BE2C (cell line): ENCODE results near the gene HOXD10.

Experiments
- DNase-seq: peaks from one replicate; pipeline ENCODE4 v3.0.0-alpha.2; 2020
- H3K27me3 ChIP-seq: fragments of 250-450 bp; sonication (Bioruptor Pico); 2 replicates; pipeline ENCODE4 v1.5.1; 2020; ENCODE audit warnings: mild to moderate bottlenecking
- H3K36me3 ChIP-seq: fragments of 250-450 bp; sonication (Bioruptor Pico); 2 replicates; pipeline ENCODE4 v1.5.1; 2020; ENCODE audit warnings: mild to moderate bottlenecking
- H3K4me1 ChIP-seq: fragments of 250-450 bp; sonication (Bioruptor Pico); 2 replicates; pipeline ENCODE4 v1.5.1; 2020
- H3K4me3 ChIP-seq: 2 replicates; pipeline ENCODE4 v1.5.1; 2011; ENCODE audit warnings: low read depth, low read length
- H3K9me3 ChIP-seq: fragments of 250-450 bp; sonication (Bioruptor Pico); 2 replicates; pipeline ENCODE4 v1.5.1; 2020
- CTCF ChIP-seq: IDR thresholded peaks from 2 replicates; pipeline ENCODE4 v1.5.1; 2012; ENCODE audit warnings: mild to moderate bottlenecking, low read depth, low read length

Gene HOXD10

DNA sequence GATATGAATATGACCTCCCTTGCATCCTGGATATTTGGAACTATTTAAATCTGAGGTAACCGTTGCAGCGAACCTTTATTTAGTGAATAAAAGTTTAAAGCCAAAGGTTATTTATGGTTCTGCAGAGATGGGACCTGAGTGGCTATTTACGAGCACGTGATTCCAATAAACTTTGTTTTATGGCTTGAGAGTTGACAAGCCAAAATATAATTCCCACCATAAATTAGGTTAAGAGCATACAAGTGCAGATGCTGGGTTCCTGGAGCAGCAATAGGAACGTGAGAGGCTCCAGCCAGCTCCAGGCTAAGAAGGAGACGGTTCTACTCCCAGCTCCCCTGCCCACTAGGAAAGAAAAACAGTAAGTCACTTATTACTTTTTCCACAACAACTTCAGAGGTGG is 29.5 kb downstream of the HOXD10 start:
- H3K4me3 ChIP-seq, result no peak overlapping the region
- H3K9me3 ChIP-seq, result no peaks in the 10 kb centered on the region
- H3K4me1 ChIP-seq, result no peaks in the 10 kb centered on the region
- no peaks in the 10 kb centered on the region for H3K27me3 ChIP-seq
- no peak for DNase-seq
- TF ChIP-seq CTCF, result no peak
- H3K36me3 ChIP-seq, result no peaks in the 10 kb centered on the region

DNA sequence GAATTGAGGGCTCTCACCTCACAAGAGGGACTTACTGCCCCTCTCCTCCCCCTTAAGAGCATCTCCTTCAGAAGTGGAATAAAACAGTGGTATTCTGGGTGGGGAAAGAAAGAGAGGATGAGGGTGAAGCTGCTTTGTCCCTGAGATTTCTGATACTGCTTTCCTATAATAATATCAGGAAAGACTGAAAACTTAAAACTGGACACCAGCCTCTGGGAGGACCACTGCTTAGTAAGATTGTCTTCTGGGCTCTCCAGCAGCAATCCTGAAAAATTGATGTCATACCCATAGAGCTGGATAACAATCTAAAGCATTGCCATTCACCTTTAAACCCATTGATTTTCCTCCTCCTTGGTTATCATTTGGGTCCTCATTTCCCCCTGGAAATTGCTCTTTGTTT is 30.1 kb downstream of the HOXD10 start:
- TF ChIP-seq CTCF, result no peak
- H3K36me3 ChIP-seq, result no peaks in the 10 kb centered on the region
- H3K27me3 ChIP-seq, result no peaks in the 10 kb centered on the region
- no peak overlapping the region for H3K4me3 ChIP-seq
- DNase-seq, result no peak
- no peaks in the 10 kb centered on the region for H3K4me1 ChIP-seq
- no peaks in the 10 kb centered on the region for H3K9me3 ChIP-seq

- Histone ChIP-seq H3K9me3 (no peaks in the 10 kb centered on the region), H3K4me1 (no peaks in the 10 kb centered on the region), H3K27me3 (no peaks in the 10 kb centered on the region), H3K36me3 (no peaks in the 10 kb centered on the region), H3K4me3 (no peak overlapping the region)
- no peak for TF ChIP-seq CTCF
- DNase-seq, result no peak
Measured at GRCh38 chr2:176147210-176147799, 30.7 kb downstream of the HOXD10 start.

DNA sequence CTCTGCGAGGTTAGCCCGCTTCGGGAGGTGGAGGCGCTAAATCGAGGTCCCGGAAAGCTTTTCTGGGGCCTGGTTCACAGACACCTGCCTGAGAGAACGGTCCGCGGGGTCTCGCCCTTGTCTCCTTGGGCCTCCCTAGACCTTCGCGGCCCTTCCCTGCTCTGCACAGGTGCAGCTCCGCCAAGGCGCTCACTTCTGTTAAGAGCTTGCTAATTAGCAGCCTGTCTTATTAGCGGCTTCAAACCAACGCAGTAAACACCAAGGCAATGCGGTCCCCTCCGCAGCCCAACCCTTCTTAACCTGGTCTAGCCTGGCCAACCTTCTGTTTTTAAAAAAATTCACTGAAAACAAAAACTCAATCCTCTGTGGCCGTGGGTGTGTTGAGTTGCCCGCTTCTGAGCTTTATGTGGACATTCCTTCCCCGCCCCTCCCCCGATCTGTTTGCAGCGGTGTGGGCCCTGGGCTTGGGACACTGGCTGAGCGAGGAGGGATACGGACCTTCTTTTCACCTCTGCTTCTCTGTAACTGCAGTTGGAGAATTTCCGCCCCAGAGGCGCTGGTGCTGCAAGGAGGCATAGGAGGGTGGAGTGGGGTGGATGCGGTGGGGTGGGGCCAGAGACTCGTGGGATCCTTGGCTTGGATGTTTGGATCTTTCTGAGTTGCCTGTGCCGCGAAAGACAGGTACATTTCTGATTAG is 31.4 kb downstream of the HOXD10 start:
- no peaks in the 10 kb centered on the region for H3K27me3 ChIP-seq
- H3K4me3 ChIP-seq, result no peak overlapping the region
- no peak for DNase-seq
- H3K9me3 ChIP-seq, result no peaks in the 10 kb centered on the region
- TF ChIP-seq CTCF, result no peak
- no peaks in the 10 kb centered on the region for H3K4me1 ChIP-seq
- no peaks in the 10 kb centered on the region for H3K36me3 ChIP-seq

DNA sequence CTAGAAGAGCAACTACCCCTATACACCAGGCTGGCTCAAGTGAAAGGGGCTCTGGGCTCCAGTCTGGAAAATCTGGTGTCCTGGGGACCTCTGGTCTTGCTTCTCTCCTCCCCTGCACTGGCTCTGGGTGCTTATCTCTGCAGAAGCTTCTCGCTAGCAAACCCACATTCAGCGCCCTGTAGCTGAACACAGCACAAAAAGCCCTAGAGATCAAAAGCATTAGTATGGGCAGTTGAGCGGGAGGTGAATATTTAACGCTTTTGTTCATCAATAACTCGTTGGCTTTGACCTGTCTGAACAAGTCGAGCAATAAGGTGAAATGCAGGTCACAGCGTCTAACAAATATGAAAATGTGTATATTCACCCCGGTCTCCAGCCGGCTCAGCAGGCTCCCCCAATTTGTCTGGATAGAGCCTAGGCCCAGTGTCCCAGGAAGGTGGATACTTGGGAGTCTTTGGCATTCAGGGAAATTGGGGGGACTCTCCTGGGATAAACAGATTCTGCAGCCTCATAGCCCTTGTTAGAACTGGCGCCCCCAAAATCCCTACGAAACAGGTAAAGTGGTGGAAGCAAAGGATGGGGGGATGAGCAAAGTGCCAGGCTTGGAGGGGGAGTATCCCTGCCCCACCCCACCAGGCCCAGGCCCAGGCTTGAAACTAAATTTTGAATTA is 32.3 kb downstream of the HOXD10 start:
- no peak for TF ChIP-seq CTCF
- H3K4me1 ChIP-seq, result no peaks in the 10 kb centered on the region
- no peak overlapping the region for H3K4me3 ChIP-seq
- H3K36me3 ChIP-seq, result no peaks in the 10 kb centered on the region
- H3K9me3 ChIP-seq, result no peaks in the 10 kb centered on the region
- no peak for DNase-seq
- H3K27me3 ChIP-seq, result no peaks in the 10 kb centered on the region

- DNase-seq, result no peak
- H3K36me3 ChIP-seq, result no peaks in the 10 kb centered on the region
- no peaks in the 10 kb centered on the region for H3K27me3 ChIP-seq
- no peak for TF ChIP-seq CTCF
- H3K4me3 ChIP-seq, result no peak overlapping the region
- H3K4me1 ChIP-seq, result no peaks in the 10 kb centered on the region
- no peaks in the 10 kb centered on the region for H3K9me3 ChIP-seq
Measured at GRCh38 chr2:176149481-176149938, 32.9 kb downstream of the HOXD10 start.
